HG03354 (cell line): ENCODE data around the gene CYP39A1.

Experiments
- ATAC-seq: cut with Tn5 transposase; IDR thresholded peaks from one replicate; pipeline ENCODE4 v1.9.1; 2021; ENCODE audit warnings: mild to moderate bottlenecking; ENCODE audit not compliant: unreplicated experiment, poor library complexity, severe bottlenecking

The CYP39A1 gene

DNA sequence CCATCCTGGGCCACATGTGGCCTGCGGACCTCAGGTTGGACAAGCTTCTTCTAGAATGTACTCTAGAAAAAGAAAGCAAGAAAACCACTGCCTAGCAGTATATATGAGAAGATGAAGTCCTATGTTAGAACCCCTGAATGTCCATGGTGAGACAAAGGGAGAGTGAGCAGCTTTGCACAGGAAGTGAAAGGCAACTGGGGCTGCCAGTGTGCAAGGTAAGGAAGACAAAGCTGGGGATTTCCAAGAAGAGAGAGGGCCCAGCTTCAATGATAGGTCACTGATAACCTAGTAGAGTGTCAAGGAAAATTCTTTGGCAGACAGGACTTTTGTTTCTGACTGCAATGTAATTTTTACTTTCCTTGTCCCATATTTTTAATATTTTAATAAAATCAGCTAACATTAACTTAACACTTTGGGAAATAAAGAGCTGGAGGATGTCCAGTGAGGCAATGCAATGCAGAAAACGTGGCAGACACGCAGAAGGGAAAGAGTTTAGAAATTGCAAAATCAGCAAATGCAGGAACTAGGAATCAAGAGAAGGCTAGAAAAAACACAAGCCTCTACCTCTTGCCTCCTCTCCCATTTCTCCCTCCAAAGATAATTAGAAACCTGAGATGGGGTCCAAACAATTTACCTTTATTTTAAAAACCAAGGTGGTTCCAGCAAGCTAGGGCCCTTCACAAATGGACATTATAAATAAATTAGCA is 47.4 kb downstream of the CYP39A1 start:
- ATAC-seq: peak; percentile 45

DNA sequence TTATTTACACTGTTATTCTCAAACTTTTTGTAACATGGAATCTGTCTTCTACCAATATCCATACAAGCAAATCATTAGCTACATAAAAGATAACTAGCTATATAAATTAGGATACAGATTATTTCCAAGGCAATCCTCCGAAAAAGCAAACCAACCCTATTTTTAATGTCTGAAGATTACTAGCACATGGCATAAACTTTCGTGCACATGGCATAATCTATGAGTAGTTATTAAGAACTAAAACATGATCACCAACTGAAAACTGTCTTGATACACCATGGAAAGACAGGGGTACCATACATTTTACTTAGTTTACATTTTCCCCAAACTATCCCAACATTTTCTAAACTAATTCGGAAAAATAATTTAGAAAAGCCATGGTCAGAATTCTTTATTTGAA is 54.4 kb downstream of the CYP39A1 start:
- no peak for ATAC-seq

DNA sequence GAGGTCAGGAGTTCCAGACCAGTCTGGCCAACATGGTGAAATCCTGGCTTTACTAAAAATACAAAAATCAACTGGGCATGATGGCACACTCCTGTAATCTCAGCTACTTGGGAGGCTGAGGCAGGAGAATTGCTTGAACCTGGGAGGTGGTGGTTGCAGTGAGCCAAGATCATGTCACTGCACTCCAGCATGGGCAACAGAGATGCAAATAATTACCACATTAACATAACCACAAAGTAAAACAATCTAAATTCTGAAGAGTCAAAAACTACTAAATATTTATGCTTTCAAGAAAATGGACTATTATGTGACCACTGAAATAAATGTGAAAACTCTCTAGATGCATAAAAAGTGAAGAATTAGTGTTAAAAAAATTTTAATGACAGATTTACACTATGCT is 59.9 kb downstream of the CYP39A1 start:
- ATAC-seq: no peak

DNA sequence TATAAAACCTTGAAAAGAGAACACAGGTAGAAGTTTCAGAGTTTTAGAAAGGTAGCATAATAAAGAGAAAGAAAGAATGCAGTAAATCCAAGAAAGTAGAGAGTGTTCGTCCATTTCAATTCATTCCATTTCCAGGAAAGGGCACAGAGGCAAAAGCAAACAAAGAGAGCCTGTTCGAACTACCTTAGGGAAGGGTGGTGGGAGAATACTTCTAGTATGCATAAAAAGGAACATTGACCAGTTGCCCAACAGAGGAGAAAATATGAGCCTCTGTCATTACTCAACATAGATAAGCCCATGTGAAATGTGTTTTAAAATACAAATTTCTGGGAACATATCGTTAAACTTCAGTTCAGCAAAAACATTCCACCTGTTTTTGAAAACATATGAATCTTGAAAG is 60.6 kb downstream of the CYP39A1 start:
- ATAC-seq: no peak

DNA sequence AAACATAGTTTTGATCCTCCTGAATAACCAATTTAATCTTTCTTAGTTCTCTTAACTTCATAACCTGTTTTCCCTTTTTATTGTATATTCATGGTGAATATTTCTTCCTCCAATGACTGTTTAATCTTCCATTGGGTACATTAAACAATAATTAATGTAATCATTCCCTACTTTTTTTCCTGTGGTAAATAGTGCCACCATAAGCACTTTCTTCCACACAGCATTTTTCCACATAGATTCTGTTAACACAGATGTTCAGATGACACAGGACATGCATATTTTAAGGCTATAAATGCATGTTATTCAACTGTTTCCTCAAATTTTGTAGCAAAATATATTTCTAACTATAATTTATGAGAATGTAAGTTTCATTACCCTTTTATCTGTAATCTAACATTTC is 61.9 kb downstream of the CYP39A1 start:
- no peak for ATAC-seq

DNA sequence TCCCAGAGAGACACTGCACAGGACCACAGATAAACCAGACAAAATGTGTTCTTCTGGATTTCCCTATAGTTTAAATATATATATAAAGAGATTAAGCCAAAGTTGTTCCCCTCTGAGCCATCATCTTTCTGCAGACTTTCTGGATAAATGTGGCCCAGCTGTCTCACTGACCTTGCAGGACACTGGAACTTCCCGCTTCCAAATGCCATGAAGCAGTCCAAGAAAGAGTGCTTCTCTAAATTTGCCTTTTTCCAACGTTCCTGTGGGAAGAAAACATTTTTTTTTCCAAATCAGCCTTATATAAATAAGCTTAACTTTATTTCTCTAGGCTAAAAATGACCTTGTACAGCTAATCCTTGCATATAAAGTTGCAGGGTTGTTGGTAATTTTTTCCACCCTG is 65.7 kb downstream of the CYP39A1 start:
- ATAC-seq: no peak

DNA sequence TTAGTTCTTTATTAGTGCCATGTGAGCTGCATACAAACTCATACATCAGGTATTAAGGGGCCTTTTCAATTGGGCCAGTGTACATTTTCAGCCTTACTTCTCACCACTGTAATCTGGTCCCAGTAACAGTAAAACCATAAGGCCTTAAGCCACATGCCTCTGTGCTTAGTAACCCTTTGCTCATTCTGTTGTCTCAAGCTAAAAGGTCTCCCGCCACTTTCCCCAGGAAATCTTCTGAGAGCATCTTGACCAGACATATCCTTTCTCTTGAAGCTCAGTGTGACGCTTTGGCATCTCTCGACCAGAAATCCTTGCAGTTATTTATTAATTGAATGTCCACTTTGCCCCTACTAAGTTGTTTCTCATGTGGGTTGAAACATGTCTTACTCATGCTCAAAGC is 68.0 kb downstream of the CYP39A1 start:
- ATAC-seq: no peak

DNA sequence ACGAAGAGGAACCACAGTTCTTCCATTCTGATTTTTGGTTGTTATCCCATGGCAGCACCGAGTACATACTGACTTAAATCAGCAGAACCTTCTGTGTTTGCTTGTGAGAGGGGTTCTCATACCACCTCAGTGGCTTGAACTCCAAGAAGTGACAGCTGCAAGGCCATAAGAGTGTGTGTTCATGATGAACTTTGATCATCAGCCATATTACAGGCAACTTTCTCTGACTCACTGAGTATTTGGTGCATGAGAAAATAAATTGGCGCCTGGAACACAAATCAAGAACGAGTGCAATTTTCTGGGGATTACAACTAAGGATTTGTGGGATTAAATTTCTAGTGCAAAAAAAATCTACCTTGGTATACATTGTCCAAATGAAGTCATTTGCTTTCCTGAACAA is 68.9 kb downstream of the CYP39A1 start:
- no peak for ATAC-seq

DNA sequence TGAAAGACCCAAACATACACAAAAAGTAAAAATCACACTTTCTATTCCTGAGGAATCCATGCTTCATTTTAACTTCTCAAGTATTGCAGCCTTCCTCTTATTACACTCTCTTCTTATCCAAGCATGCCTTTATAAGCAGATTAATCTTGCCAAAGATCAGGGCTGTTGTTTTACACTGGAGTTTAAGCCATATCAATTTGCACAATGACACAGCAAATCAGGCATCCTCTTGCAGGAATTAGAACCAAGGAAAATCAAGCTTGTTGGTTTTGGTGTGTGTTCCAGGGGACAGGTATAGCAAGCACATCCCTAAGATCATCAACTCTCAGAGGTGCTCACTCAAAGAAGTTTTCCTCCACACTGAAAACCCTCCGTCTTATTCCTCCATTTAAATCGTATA is 69.5 kb downstream of the CYP39A1 start:
- no peak for ATAC-seq

DNA sequence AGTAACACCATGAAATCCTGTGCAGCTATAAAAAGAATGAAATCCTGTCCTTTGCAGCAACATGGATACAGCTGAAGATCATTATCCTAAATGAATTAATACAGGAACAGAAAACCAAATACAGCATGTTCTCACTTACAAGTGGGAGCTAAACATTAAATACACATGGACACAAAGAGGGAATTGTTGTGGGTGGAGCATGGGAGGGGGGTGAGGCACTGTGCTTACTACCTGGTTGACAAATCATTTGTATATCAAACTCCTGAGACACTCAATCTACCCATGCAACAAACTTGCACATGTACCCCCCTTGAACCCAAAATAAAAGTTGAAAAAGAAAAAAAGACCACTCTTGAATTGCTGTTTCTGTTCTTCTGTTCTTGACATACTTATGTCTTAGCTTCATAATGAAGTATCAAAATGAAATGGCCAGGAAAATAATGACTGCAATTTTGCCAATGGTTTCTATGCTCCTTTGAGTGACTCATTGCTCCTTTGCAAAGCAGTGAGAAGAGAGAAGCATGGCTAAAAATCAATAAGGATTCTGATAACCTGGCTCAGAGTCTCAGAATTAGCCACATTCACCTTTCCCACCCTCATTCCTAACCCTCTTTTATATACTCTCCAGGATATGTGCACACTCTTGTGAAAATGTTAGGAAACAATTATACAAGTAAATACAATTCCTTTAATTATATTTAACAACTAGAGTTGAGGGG is 71.0 kb downstream of the CYP39A1 start:
- no peak for ATAC-seq

DNA sequence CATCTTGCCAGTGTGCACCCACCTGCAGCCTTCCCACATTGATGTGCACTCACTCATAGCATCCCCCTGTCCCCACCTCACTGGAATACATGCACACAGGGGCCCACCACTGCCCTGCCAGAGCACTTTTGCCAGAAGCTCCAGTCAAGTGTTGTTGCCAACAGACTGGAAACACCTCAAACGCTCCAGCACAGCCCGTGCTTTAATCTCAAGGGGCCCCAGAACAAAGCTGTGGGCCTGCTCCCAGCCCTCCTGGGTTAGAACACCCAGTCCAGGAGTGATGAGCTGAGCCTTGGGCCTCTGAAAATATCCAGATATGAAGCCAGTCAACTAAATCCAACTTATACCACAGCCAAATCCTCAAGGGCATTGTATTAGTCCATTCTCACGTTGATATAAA is 77.1 kb downstream of the CYP39A1 start:
- ATAC-seq: no peak

DNA sequence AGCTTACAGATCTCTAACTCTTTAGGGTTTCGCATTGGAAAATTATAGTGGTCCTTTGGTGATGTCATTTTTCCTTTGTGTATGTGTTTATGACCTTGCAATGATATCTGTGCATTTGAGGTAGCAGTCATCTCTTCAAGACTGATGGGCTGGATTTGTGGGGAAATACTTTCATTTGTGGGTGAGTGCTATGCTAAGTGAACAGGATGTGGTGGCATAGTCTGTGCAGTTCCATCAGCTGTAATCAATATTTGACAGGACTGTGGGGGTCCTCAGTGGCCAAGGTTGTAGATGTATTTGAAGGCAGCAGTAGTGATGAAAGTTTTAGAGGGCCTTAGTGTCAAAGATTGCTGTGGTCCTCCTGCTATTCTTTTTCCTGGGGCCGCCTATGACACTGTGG is 79.5 kb downstream of the CYP39A1 start:
- ATAC-seq: no peak

DNA sequence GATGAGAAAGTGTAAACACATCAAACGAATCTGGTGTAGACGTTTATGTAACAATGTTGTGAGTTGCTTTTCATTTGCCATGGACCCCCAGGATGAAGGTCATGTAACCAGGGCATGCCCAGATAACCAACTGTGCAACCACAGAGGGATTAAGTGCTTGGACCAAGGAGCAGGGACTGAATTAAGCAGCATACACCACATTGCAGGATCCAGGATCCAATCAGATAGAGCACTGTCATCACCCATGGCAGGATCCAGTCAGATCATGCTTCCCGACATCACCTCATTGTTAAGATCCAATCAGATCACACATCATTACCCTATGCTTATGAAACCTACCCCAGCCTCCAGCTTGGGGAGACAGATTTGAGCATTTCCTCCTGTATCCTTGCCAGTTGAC is 87.1 kb downstream of the CYP39A1 start:
- ATAC-seq: no peak

DNA sequence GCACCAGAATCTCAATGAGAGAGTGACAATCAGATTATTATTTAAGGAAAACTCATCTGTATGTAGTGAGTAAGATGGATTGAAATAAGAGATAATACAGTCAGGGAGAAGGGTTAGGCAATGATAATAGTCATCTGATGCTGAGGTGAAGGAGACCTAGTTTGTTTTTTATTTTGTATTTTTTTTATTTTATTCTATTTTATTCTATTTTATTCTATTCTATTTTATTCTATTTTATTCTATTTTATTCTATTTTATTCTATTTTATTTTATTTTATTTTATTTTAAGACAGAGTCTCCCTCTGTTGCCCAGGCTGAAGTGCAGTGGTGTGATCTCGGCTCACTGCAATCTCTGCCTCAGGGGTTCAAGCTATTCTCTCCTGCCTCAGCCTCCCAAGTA is 88.7 kb downstream of the CYP39A1 start:
- ATAC-seq: no peak

DNA sequence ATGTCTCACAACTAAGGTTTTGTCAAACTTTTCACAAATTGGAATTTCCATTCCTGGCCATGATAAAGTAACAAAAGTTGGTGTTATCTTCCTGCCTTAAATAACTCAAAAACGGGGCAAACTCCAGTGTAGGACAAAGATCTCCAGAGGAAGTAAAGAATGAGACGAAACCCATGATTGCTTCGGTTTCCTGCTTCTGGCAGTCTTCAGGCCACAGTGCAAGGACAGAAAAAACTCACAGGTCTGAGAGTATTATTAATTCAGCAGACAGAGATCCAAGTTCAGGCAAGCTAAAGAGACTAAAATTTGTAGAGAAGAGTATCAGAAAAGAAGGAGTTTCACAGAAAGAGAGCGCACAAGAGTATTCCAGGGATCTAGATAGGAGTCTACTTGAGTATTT is 96.6 kb downstream of the CYP39A1 start:
- ATAC-seq: no peak

DNA sequence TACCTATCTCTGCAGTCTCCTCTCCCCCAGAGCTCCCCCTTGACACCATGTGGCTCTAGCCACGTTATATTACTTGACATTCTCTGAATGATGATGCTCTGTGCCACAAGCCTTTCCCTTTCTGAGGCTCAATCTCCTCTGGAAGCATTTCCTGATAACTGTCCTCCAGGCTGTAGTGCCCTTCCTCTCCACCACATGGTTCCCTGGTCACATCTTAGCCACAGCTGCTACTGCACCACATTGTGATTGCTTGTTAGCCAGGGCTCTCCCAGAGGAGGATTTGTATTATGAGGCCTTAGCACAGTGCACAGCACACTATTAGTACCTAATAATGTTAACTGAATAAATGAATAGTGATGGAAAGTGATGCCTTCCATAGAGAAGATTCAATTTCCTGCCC is 97.5 kb downstream of the CYP39A1 start:
- no peak for ATAC-seq

DNA sequence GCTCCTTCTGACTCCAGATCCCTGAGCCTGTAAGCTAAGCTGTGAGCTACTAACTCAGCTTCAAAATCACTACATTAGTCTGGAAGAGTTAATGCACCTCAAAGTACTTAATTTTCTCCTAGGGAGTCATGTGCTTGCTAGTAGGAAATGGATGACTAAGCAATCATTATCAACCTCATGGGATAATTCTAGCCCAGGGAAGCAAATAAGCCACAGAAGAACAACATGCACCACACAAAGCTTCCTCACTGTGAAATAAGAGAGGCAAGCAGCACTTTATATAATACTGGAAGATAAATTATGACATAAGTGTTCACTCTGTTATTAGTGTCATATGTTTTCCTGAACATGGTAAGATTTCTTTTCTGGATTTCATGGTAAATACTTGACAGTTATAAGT is 103.5 kb downstream of the CYP39A1 start:
- no peak for ATAC-seq

DNA sequence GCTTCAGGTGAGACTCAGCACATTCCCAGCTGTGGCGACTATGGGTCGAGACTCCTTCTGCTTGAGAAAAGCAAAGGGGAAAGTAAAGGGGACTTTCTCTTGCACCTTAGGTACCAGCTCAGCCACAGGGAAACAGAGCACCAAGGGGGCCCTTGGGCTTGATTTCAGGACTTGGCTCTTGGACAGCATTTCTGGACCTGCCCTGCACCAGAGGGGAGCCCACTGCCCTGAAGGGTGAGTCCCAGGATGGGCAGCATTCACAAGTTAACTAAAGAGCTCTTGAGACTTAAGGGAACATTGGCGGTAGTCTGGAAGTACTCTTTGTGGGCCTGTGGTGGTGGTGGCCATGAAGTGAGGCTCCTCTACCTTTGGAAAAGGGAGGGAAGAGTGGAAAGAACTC is 111.1 kb downstream of the CYP39A1 start:
- ATAC-seq: no peak

DNA sequence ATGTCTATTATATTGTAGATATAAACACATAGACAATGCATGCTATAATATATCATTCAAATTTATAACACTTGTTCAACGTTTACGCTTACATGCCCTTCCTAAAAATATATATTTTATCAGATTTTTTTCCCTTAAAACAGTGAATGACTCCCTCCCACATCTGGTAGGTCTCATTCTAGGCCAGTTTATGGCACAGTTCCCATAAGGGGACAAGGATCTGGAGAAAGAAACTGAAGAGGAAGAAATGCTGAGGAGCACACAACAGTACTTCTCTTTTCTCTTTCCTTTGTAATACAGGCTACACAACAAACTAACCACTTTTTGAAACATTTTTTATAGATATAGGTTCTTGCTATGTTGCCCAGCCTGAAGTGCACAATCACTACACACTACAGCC is 112.8 kb downstream of the CYP39A1 start:
- no peak for ATAC-seq

DNA sequence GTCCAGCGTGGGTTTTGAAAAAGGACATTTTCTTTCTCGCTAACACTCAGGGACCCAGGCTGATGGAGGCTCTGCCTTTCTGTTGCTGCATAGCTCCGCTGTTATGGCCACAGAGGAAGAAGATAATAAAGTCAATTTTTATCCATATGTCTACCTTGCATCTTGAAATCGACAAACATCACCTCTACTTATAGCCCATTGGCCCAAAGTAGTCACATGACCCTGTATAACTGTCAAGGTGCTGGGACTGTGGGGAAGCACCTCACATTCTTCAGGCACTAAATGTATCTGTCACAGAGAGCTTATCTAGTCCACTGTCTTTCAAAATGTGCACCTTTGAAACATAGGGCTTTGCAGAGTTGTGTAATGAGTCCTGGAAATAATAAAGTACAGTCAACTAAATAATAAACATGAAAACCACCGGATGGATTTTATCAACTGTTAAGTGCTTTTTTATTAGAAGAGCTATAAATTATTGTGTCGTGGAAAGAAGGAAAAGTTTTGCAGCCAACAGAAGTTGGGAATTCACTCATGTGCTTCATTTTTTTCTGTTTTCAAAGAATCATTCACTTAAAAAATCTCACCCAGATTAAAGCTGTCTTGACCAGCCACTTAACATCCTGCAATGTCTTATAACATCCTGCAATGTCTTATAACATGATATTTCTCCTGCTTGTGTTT is 113.7 kb downstream of the CYP39A1 start:
- ATAC-seq: no peak

DNA sequence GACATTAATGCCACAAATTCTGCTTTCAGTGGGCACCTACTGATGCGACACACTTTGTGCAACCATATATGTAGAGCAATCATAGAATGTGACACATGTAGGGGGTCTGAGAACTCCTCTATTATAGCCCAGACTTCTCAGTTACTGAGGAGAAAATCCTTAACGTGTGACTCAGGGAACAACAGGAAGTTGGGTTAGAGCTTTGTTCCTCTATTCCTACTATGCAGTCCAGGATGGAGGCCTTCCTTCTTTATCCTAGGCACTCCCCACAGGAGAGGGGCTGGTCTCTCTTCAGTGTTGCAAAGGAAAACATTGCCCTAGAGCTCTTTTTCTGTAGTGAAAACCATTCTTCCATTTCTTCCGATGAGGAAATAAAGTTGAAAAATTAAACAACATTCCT is 121.7 kb downstream of the CYP39A1 start:
- no peak for ATAC-seq
